Esophagus muscularis mucosa (tissue), 4 donors: ENCODE data around the gene STN1.

Source experiments
- CTCF ChIP-seq, 3 experiments: fragments of 200-600 bp in 2 of 3; fragments of 450-650 bp in 1 of 3; sonication (generic) in 2 of 3; IDR thresholded peaks; one replicate each; pipeline ENCODE4 v1.5.1; 2017 to 2019; ENCODE audit warnings: antibody characterized with exemption in 3 of 3, mild to moderate bottlenecking in 2 of 3, moderate library complexity in 1 of 3
- EP300 ChIP-seq: sonication (generic); formaldehyde crosslinking; IDR thresholded peaks from one replicate; pipeline ENCODE4 v1.6.1; 2017; ENCODE audit warnings: antibody characterized with exemption
- POLR2A ChIP-seq: fragments of 450-650 bp; IDR thresholded peaks from one replicate; pipeline ENCODE4 v1.6.1; 2017; ENCODE audit warnings: antibody characterized with exemption, moderate library complexity, mild to moderate bottlenecking, low read depth

- no peak for TF ChIP-seq CTCF (IDR thresholded peaks at IDR 0.05)
- TF ChIP-seq EP300, result no peak
- TF ChIP-seq POLR2A, result no peak
These were observed 36.3 kb downstream of the STN1 start for GRCh38 chr10:103881416-103882284.
